HepG2 (cell line): ENCODE measurements around the gene KRTAP3-3. TPM values are rescaled to one million over a fixed set of nuclear protein-coding genes. Genes with fewer than 3 reads are reported as not detected.

Experiments used
- CENPT ChIP-seq: sonication (generic); formaldehyde crosslinking; IDR thresholded peaks from 2 replicates; pipeline ENCODE4 v1.8.0; 2022; ENCODE audit warnings: low read depth, mild to moderate bottlenecking, moderate library complexity, missing genetic modification reagents
- DMAP1 ChIP-seq: IDR thresholded peaks from 2 replicates; pipeline ENCODE4 v1.6.1; 2016
- HOXA7 ChIP-seq: sonication (generic); formaldehyde crosslinking; IDR thresholded peaks from 2 replicates; pipeline ENCODE4 v1.8.1; 2022; ENCODE audit warnings: mild to moderate bottlenecking, missing genetic modification reagents, moderate library complexity
- NAIF1 ChIP-seq: sonication (generic); formaldehyde crosslinking; IDR thresholded peaks from 2 replicates; pipeline ENCODE4 v1.5.0; 2020; ENCODE audit warnings: mild to moderate bottlenecking, missing genetic modification reagents, borderline replicate concordance
- NFKB2 ChIP-seq: sonication (generic); formaldehyde crosslinking; IDR thresholded peaks from 2 replicates; pipeline ENCODE4 v1.4.0; 2020; ENCODE audit warnings: missing genetic modification reagents, borderline replicate concordance
- SIX1 ChIP-seq: sonication (generic); formaldehyde crosslinking; IDR thresholded peaks from 2 replicates; pipeline ENCODE4 v1.4.0; 2020; ENCODE audit warnings: missing genetic modification reagents, borderline replicate concordance
- SIX4 ChIP-seq: sonication (generic); formaldehyde crosslinking; IDR thresholded peaks from 2 replicates; pipeline ENCODE4 v1.4.0; 2020; ENCODE audit warnings: missing genetic modification reagents
- ZFX ChIP-seq: sonication (generic); formaldehyde crosslinking; IDR thresholded peaks from 2 replicates; pipeline ENCODE4 v1.4.0; 2020; ENCODE audit warnings: mild to moderate bottlenecking, low read depth, missing genetic modification reagents, moderate library complexity
- ZFYVE20 ChIP-seq: sonication (generic); formaldehyde crosslinking; IDR thresholded peaks from 2 replicates; pipeline ENCODE4 v1.8.0; 2023; ENCODE audit warnings: low read depth, mild to moderate bottlenecking, moderate library complexity, missing genetic modification reagents, borderline replicate concordance
- ZNF235 ChIP-seq: sonication (generic); formaldehyde crosslinking; IDR thresholded peaks from 2 replicates; pipeline ENCODE4 v1.8.1; 2023; ENCODE audit warnings: mild to moderate bottlenecking, missing genetic modification reagents, borderline replicate concordance
- ZNF605 ChIP-seq: sonication (generic); formaldehyde crosslinking; IDR thresholded peaks from 2 replicates; pipeline ENCODE4 v1.8.0; 2022; ENCODE audit warnings: mild to moderate bottlenecking, missing genetic modification reagents
- ZNF607 ChIP-seq: sonication (generic); formaldehyde crosslinking; IDR thresholded peaks from 2 replicates; pipeline ENCODE4 v1.5.1; 2020; ENCODE audit warnings: missing genetic modification reagents, mild to moderate bottlenecking, borderline replicate concordance
- polyA plus RNA-seq, 8 experiments: library from polyadenylated mRNA; depleted of rRNA in 3 of 8; stranded (reverse) in 7 of 8; unstranded in 1 of 8; fragments of >200 nt; fragmentation: Illumina TruSeq in 4 of 8; extraction: Trizol in 4 of 8; gene quantifications; 2 replicates each; pipeline versions ENCODE4 v1.2.1 to v1.2.3, GENCODE V29; 2011 to 2016; ENCODE audit warnings: low read depth in 4 of 8, missing spikeins in 1 of 8, mixed read lengths in 1 of 8; ENCODE audit not compliant: insufficient read depth in 1 of 8
- total RNA-seq, 5 experiments: library from RNA; depleted of rRNA; stranded (reverse); fragments of >200 nt; fragmentation: Illumina TruSeq; extraction: Trizol; gene quantifications; 2 replicates each; pipeline ENCODE4 v1.2.3, GENCODE V29; 2016; ENCODE audit warnings: low read depth in 1 of 5
- TF ChIP-seq, protein P1 (sequence below), 2 experiments: sonication (generic) in 1 of 2; formaldehyde crosslinking in 1 of 2; IDR thresholded peaks; 2 replicates each; pipeline versions ENCODE4 v1.6.1 to v1.9.0; 2014 to 2022; ENCODE audit warnings: antibody characterized with exemption in 1 of 2, borderline replicate concordance in 1 of 2, inconsistent platforms in 1 of 2, low read depth in 1 of 2, missing genetic modification reagents in 1 of 2
- TF ChIP-seq, protein P2 (sequence below): sonication (generic); formaldehyde crosslinking; IDR thresholded peaks from 2 replicates; pipeline ENCODE4 v1.4.0; 2020; ENCODE audit warnings: mild to moderate bottlenecking, low read depth, missing genetic modification reagents
- TF ChIP-seq, protein P3 (sequence below): sonication (generic); formaldehyde crosslinking; IDR thresholded peaks from 2 replicates; pipeline ENCODE4 v1.4.0; 2020; ENCODE audit warnings: missing genetic modification reagents, low read depth, mild to moderate bottlenecking, borderline replicate concordance
- TF ChIP-seq, protein P4 (sequence below): sonication (generic); formaldehyde crosslinking; conservative IDR thresholded peaks from 2 replicates; pipeline ENCODE4 v1.4.0; 2020; ENCODE audit warnings: missing genetic modification reagents
- TF ChIP-seq, protein P5 (sequence below): sonication (generic); formaldehyde crosslinking; IDR thresholded peaks from 2 replicates; pipeline ENCODE4 v1.5.0; 2020; ENCODE audit warnings: missing genetic modification reagents

KRTAP3-3 gene
- total and polyA plus RNA-seq, 2 of the 13 experiments (the other 11 are each of a cell fraction or from before 2014, with no cell fraction given) = not detected

DNA sequence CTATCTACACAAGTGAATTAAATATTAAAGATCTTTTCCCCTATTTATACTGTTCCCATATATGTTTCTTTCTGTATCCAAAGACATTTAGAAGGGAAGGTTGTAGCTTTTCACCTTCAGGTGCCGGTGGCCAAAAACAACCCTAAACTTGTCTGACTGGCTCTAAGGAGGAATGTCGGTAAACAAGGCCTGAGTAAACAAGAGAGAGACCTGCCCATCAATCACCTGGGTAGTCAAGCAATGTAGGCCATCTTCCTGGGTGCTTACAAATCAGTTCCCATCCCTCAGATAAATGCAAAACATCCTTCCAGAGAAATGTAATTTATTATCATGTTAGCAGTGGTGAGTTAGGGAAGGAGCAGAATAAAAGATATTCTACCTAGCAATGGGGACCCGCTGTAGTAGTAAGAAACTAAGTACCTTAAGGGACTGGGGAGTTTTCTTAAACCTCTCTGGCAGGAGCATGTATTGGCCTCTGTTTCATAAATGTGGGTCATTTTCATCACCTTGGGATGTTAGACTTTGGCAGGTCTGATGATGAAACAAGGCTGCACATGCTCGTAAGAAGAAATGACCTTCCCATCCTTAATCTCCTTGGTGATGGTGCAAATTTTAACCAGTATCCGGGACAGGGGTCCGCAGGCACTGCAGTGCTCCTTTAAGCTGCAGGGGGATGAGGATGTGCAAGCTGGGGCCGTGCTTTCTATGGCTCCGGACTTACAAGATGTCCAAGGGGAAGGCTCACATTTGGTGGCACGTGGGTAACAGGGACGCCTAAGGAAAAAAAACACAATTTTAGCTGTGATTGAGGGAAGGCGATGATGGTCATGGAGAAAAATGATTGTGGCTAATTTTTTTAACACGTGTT is 35.6 kb downstream of the KRTAP3-3 start (continued):
- TF ChIP-seq, protein P1, sequence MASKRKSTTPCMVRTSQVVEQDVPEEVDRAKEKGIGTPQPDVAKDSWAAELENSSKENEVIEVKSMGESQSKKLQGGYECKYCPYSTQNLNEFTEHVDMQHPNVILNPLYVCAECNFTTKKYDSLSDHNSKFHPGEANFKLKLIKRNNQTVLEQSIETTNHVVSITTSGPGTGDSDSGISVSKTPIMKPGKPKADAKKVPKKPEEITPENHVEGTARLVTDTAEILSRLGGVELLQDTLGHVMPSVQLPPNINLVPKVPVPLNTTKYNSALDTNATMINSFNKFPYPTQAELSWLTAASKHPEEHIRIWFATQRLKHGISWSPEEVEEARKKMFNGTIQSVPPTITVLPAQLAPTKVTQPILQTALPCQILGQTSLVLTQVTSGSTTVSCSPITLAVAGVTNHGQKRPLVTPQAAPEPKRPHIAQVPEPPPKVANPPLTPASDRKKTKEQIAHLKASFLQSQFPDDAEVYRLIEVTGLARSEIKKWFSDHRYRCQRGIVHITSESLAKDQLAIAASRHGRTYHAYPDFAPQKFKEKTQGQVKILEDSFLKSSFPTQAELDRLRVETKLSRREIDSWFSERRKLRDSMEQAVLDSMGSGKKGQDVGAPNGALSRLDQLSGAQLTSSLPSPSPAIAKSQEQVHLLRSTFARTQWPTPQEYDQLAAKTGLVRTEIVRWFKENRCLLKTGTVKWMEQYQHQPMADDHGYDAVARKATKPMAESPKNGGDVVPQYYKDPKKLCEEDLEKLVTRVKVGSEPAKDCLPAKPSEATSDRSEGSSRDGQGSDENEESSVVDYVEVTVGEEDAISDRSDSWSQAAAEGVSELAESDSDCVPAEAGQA (IDR thresholded peaks at IDR 0.05; ENCODE audit: low read depth) = no peak
- TF ChIP-seq, protein P1 (CRISPR knock-in tag; IDR thresholded peaks at IDR 0.05; ENCODE audit: borderline replicate concordance) = peak; percentile 61; the same call in 1 of the 2 replicates
- TF ChIP-seq NAIF1 (CRISPR knock-in tag) = no peak
- TF ChIP-seq ZNF235 (CRISPR knock-in tag) = no peak
- TF ChIP-seq, protein P2, sequence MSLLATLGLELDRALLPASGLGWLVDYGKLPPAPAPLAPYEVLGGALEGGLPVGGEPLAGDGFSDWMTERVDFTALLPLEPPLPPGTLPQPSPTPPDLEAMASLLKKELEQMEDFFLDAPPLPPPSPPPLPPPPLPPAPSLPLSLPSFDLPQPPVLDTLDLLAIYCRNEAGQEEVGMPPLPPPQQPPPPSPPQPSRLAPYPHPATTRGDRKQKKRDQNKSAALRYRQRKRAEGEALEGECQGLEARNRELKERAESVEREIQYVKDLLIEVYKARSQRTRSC = no peak
- TF ChIP-seq ZFYVE20 (CRISPR knock-in tag) = no peak
- TF ChIP-seq CENPT (CRISPR knock-in tag) = no peak
- TF ChIP-seq NFKB2 (CRISPR knock-in tag) = no peak
- TF ChIP-seq, protein P3, sequence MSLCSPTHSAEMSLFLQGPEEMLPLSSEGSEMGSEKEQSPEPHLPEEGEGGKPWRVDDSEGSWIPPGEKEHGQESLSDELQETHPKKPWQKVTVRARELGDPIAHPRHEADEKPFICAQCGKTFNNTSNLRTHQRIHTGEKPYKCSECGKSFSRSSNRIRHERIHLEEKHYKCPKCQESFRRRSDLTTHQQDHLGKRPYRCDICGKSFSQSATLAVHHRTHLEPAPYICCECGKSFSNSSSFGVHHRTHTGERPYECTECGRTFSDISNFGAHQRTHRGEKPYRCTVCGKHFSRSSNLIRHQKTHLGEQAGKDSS (CRISPR knock-in tag) = no peak
- TF ChIP-seq HOXA7 = no peak
- peak; percentile 73; the same call in 1 of the 2 replicates for TF ChIP-seq SIX1 (CRISPR knock-in tag)
- TF ChIP-seq ZNF607 = no peak
- TF ChIP-seq, protein P4, sequence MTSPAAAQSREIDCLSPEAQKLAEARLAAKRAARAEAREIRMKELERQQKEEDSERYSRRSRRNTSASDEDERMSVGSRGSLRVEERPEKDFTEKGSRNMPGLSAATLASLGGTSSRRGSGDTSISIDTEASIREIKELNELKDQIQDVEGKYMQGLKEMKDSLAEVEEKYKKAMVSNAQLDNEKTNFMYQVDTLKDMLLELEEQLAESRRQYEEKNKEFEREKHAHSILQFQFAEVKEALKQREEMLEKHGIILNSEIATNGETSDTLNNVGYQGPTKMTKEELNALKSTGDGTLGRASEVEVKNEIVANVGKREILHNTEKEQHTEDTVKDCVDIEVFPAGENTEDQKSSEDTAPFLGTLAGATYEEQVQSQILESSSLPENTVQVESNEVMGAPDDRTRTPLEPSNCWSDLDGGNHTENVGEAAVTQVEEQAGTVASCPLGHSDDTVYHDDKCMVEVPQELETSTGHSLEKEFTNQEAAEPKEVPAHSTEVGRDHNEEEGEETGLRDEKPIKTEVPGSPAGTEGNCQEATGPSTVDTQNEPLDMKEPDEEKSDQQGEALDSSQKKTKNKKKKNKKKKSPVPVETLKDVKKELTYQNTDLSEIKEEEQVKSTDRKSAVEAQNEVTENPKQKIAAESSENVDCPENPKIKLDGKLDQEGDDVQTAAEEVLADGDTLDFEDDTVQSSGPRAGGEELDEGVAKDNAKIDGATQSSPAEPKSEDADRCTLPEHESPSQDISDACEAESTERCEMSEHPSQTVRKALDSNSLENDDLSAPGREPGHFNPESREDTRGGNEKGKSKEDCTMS = no peak
- TF ChIP-seq, protein P5, sequence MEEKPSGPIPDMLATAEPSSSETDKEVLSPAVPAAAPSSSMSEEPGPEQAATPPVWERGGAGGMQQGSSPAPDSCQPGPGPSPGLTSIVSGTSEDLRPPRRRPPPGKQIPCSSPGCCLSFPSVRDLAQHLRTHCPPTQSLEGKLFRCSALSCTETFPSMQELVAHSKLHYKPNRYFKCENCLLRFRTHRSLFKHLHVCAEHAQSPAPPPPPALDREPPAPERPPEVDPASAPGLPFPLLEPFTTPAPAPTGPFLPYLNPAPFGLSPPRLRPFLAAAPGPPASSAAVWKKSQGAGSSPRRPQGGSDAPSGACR (CRISPR knock-in tag) = no peak
- TF ChIP-seq SIX4 (CRISPR knock-in tag) = 0 out of 2 replicates have a peak, but pooled peaks have one; percentile 45
- 0 out of 2 replicates have a peak, but pooled peaks have one; percentile 41 for TF ChIP-seq DMAP1
- TF ChIP-seq ZFX (CRISPR knock-in tag) = peak; percentile 94
- TF ChIP-seq ZNF605 (CRISPR knock-in tag) = no peak
